Inflammatory macrophage (primary cell): Measurements from ENCODE around the gene CNTD1.
A peak's percentile ranks its signal among the peaks of the same experiment; 100 is the strongest.
"Not testable (repeated sequence)": the region's sequence is repeated elsewhere in the genome, so short reads cannot be mapped to it uniquely, and the experiment has no call there.

Source experiments
- DNase-seq, 2 donors: peaks; one replicate each; pipeline ENCODE4 v3.0.0-alpha.2; 2020 to 2022
- total RNA-seq, 18 experiments: gene quantifications; one replicate each; lab custom pipeline; 2026; ENCODE audit warnings: mixed read lengths in 6 of 18, inconsistent platforms in 2 of 18; lab: John Stamatoyannopoulos, UW

Gene CNTD1, protein sequence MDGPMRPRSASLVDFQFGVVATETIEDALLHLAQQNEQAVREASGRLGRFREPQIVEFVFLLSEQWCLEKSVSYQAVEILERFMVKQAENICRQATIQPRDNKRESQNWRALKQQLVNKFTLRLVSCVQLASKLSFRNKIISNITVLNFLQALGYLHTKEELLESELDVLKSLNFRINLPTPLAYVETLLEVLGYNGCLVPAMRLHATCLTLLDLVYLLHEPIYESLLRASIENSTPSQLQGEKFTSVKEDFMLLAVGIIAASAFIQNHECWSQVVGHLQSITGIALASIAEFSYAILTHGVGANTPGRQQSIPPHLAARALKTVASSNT
- 0 to 0.18 (median 0) reads per million in 18 experiments for total RNA-seq

DNA sequence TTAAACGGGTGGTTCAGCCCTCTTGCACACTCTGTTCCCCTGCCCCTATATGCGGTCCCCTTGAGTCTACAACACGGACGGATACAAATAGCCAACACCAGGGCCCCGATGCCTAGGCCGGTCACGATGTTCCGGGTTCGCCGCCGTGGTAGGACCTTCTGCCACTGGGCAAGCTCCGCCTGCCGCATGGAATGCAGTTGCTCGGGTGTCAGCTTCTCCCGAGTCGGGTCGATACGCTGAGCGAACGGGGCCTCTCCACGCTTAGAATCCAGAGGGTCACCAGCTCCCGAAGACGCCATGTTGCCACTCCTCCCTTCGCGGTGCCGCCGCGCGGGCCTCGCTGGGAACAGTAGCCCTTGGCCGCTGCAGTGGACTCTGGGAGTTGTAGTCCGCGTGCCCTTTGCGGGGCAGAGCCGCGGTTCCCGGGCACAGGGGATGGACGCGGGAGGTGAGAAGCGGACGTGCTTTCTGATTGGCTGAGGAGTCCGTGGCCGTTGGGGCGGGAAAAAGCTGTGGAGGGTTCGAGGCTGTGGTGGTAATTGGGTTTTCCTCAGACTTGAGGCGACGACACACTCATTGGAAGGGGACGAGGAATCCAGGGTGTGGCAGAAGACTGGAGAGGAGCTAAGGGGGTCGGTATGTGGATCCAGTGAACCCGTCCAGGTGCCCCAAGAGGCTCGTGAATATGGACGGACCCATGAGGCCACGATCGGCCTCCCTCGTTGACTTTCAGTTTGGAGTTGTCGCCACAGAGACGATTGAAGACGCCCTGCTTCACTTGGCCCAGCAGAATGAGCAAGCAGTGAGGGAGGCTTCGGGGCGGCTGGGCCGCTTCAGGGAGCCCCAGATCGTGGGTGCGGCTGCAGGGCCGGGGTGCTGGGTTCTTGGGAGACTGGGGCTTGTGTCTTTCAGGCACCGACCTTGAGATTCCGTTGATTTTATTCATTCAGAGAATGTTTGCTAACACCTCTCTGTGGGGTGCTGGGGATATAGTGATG, at the start of gene CNTD1, which contains the start of gene COA3:
CNTD1 (plus strand) TSS at position 479 of the 998 bp plus-strand sequence; CDS start at position 686, 207 bp downstream.
COA3 (minus strand) TSS at position 322 of the 998 bp plus-strand sequence; CDS start at position 299, 23 bp downstream.
- peak; percentile 72 to 81 for DNase-seq

DNA sequence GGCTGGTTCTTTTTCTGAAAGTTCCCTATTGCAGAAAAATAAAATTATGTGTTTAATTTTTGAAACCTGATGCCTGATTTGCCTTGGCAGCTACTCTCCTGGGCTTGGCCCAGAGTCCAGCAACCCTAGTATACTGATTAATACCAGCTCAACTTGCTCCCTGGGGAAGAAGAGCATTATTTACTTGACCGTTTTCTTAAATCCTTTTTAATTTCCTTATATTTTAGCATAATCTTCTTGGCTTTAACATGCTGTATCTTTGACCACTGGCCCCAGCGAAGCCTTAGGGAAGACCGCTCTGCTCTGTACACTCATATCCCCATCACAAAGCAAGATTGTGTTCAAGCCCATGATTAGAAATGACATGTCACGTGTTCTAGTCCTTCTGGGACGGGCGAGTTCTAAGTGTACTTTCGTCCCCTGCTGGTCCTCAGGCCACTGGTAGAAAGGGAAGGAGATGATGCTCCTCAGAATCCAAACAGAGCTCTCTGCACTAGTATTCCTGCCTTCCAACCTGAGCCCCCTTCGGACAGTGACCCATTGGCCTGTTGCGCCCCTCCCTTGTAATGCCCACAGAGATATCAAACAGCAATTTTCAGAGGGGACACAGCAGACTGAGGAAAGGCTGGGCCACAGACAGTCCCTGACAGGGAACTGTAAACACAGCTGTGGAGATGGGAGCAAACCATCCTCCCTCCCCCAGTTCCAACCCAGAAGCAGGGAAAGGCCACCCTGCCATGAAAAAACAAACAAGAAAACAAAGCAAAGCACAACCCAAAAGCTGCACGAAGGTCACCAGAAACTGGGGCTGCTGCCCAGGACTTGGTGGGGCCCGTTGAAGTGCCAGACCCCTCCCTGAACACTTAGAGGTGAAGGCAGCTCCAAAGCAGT, 49.5 kb upstream of the CNTD1 start:
- no peak for DNase-seq

DNA sequence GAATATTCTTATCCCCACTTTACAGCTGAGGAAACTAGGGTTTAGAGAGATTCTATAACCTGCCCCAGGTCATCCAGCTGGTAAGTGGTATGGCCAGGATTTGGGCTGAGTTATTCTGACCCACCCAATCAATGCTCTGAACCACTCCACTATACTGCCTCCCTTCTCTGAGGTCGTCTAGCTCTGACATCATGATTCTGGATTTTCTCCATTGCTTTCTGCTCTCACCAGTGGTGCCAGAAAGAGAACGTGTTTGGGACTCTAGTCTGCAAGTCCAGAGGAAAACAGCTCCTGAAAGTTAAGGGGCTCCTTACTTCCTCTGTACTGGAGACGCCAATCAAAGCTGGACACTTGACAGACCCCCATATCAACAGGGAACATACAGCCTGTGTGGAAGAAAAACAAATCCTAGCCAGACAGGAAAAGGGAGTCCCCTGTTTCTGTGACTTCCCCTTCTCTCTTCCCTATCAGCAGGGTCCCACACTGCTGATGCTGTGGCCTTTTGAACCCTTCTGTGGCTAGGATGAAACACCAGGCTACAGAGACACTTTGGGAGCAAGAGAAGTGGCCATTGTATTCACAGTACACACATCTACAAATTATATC, 47.8 kb upstream of the CNTD1 start:
- DNase-seq = peak; percentile 55 to 57

DNA sequence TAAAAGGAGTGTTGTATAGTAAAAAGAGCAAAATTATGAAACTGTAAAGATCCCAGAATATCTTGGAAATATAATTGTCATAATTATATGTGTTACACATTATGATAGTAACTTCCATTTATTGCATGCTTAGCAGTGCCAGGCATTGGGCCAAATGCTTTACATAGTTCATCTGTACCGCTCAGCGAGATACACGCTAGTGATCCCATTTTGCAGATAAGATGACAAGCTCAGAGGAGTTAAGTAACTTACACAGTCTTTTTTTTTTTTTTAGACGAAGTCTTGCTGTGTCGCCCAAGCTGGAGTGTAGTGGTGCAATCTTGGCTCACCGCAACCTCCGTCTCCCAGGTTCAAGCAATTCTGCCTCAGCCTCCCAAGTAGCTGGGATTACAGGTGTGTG, 47.0 kb upstream of the CNTD1 start:
- DNase-seq = no peak

DNA sequence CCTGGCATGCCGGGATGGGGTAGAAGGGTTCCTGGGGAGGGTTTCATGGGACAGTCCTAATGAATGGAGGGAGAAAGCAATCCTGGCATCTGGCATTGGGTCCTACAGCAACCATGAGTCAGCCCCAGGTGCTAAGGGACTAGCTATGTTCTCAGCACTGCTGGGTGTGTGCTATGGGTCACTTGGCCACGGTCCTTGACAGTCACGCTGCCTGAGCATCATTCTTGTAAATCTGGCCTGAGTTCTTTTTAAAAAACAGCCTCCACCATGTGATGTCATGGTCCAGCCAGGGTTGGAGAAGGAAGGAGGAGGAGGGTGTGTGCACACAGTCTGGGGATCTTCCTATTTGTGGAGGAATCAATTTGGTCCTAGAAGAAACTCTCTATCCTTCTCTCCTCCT, 43.9 kb upstream of the CNTD1 start:
- DNase-seq = peak; percentile 29 to 36

DNA sequence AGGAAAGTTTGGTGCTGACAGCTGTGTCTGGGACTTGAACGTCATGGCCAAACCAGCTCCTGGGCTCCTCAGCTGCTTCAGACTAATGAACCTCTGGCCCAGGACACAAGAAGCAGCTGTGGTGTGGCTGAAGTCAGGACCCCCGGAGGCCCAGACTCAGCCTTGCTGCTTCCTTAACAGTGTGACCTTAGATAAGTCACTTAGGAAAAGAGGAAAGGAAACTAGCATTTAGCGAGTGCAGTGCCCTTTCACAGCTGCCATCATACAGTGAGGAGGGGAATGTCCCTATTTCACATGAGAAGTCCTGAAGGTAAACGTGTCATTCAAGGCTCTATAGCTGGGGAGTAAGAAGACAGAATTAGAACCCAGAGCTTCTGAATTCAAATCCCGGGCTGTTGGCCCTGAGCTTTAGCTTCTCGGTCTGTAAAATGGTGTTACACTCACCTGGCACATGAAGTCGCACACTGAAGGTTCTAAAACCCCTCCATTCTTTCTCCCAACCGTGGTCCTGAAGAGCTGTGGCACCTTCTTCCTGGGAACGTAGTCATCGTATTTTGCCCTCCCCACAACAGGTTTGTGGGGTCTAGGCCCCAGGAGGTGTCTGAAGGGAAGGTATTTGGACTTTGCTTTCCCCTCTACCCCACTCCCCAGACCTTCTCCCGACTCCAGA, 38.5 kb upstream of the CNTD1 start:
- peak; percentile 57 to 60 for DNase-seq

DNA sequence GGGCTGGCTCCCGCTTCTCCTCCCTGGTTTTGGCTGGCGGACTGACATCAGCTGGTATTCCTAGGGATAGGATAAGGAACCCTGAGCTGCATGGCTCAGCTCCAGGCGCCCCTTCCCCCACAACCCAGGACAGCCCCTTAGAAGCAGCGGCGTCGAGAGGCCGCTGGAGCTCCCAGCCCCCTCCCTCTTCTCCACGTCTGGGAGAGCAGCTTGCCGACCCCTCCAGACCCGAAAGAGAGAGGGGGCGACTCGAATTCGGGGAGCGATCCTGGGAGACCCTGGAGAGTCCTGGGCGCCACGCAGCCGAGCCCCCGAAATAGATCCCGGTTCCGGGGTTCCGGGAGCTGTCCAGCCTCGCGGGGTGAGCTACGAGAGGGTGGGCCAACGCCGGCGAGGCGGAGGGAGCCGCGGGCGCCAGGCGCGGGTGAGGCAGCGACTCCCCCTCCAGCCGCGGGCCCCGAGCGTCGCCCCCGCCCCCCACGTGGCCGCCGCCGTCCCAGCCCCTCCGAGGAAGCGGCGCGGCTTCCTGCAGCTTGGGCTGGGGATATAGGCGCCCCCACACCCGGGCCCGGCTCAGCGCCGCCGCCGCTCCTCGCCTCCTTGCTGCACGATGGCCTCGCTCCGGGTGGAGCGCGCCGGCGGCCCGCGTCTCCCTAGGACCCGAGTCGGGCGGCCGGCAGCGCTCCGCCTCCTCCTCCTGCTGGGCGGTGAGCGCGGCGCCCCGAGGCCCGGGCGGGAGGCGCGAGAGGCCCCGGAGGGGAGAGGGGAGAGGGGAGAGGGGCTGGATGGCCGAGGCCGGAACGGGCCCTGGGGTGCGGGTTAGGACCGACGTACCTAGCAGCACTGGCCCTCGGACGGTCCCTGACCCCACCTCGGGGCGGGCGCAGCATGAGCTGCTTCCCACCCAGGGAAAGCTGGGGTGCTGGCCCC, 37.7 kb upstream of the CNTD1 start, which contains the start of gene RAMP2:
RAMP2 (plus strand) TSS at position 576 of the 930 bp plus-strand sequence; CDS start at position 611, 35 bp downstream.
- DNase-seq = peak in 1 of 2 donors; percentile 31

DNA sequence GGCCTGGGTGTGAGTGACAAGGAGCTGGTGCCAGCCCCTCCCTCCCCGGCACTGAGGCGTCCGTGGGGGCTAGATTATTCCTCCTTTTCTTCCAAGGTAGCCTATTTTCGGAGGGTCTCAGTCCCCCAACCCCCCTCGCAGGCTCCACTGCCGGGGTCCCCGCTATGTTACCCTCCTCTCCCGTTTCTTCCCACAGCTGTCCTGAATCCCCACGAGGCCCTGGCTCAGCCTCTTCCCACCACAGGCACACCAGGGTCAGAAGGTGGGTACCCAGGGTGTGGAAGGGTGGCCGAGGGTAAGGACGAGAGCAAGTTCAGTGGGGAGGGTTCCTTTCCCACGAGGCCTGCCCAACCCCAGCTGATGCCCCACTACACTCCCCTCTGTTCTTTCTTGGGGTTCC, 37.0 kb upstream of the CNTD1 start:
- DNase-seq = no peak

DNA sequence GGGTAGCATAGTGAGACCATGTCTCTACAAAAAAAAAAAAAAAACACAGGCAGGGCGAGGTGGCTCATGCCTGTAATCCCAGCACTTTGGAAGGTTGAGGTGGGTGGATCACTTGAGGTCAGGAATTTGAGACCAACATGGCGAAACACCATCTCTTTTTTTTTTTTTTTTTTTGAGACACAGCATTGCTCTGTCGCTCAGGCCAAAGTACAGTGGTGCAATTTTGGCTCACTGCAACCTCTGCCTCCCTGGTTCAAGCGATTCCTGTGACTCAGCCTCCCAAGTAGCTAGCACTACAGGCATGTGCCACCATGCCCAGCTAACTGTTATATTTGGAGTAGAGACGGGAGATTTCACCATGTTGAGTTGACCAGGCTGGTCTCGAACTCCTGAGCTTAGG, 32.5 kb upstream of the CNTD1 start:
- DNase-seq = no peak

DNA sequence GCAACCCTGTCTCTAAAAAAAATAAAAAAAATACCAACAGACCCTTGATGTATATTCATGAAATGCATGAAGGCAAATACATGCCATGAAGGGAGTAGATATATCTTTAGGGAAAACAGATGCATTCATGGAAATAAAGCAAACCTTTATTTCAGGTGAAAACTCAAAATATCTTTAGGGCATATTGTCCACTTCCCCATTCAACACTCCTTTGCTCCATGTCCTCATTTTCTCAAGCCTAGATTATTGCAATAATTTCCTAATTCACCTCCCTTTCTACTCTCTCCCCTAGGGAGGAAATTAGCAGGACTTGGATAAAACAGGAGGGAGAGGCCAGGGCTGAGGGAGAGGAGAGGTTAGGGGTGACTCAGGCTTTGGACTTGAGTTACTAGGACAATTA, 31.1 kb upstream of the CNTD1 start:
- DNase-seq = no peak

DNA sequence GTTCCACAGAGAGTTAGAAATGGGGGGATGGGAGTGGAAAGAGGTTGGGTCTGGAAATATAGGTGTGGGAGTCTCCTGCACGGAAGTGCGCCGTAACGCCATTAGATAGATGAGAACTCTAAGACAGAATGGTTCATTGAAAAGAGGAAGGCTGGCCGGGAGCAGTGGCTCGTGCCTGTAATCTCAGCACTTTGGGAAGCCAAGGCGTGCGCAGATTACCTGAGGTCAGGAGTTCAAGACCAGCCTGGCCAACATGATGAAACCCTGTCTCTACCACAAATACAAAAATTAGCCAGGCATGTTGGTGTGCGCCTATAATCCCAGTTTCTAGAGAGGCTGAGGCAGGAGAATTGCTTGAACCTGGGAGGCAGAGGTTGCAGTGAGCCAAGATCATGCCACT, 30.7 kb upstream of the CNTD1 start:
- not testable (repeated sequence) for DNase-seq

DNA sequence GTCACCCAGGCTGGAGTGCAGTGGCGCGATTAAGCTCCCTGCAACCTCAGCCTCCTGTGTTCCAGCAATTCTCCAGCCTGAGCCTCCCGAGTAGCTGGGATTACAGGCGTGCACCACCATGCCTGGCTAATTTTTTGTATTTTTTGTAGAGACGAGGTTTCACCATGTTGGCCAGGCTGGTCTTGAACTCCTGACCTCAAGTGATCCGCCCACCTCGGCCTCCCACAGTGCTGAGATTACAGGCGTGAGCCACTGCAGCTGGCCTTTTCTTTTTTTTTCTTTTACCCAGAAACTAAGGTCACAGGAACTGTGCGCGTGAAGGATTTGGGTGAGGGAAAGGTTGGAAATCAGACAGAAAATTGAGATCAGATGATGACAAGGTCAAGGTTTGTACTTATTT, 28.7 kb upstream of the CNTD1 start:
- not testable (repeated sequence) for DNase-seq

DNA sequence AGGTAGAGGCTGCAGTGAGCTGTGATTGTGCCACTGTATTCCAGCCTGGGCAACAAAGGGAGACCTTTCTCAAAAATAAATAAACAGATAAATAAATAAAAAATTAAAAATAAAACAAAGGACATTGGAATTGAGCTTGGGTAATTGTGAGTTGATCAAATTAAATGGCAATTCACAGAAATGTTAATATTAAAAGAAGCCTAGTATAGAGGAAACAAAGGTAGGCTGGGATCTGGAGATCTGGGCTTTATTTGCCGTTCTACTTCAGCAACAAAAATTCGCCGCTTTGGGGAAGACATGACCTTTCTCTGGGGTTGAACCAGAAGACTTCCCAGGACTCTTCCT, 25.7 kb upstream of the CNTD1 start:
- DNase-seq = no peak

DNA sequence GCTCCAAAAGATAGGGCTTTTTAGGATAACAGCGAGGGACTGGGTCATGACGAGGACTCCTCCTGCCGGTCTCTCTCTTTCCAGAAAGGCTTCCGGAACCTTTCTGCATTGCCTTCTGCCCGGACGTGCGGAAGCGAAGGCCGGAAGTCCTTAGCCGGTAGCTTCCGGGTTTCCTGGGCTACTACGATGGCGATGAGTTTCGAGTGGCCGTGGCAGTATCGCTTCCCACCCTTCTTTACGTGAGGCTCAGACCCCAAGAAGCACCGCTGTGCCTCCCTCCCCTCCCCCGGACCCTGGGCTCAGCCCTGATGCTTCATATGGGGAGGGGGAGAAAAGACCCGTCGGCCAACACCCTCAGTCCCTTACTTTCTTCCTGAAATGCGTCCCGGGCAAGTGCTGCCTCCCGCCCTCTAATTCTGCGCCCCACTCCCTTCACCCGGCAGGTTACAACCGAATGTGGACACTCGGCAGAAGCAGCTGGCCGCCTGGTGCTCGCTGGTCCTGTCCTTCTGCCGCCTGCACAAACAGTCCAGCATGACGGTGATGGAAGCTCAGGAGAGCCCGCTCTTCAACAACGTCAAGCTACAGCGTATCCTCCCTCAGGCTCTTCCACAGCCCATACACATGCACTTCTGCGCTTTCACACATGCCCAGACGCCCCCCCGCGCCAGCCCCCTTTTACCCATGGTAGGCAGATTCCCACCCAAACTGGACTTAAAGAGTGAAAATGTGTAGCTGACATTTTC, 25.2 kb upstream of the CNTD1 start, which contains the start of gene VPS25:
VPS25 (plus strand) TSS at position 160 of the 746 bp plus-strand sequence; CDS start at position 187, 27 bp downstream.
- peak; percentile 81 to 86 for DNase-seq

DNA sequence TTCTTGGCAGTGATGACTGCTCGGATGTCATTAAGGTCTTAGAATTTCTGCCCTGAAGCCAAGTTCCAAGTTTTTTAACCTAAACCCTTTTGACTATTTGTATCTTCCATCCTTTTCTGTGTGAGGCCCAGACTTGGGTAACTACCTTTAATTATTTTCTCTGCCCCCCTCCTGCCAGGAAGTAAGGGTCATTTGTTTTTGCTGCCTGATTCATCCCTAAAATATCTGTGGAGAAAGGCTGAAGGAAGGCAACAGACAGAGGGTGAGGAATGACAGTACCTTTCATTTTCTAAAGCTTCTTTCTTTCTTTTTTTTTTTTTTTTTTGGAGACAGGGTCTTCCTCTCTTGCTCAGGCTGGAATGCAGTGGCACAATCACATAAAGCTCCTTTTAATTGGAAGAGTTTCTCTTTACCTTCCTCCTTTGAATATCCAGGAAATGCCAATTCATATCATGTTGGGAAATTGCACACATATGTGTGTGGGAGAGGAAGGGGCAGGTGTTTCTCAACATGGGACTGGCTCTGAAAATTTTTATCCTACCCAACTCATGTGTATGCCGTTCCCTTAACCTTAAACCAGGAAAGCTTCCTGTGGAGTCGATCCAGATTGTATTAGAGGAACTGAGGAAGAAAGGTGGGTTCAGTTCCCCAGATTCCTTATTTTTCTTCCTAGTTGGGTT, 24.5 kb upstream of the CNTD1 start:
- no peak for DNase-seq

DNA sequence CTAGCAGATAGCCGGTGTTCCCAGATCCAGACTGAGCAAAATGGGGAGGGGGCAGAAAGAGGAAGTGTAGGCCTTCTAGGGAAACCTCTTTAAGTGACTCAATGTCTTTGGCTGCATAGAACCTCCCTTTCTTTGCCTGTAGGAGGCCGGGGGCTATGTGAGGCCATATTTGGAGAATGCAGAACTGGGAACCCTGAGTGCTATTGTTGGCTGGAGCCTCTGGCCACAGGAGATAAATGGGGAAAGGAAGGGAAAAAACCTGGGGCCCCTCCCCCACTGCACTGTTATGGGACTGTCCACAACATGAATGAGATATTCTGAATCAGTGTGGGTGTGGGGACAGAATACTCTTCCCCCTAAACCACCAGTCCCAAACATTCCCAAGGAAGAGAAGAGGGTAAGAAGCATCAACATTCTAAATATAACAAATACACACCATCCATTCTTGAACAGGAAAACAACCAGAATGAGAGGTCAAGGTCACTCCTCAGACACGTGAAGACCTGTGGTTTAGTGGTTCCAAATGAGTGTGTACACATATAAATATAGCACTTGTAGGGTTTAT, 23.0 kb upstream of the CNTD1 start:
- DNase-seq = peak; percentile 62 to 76

DNA sequence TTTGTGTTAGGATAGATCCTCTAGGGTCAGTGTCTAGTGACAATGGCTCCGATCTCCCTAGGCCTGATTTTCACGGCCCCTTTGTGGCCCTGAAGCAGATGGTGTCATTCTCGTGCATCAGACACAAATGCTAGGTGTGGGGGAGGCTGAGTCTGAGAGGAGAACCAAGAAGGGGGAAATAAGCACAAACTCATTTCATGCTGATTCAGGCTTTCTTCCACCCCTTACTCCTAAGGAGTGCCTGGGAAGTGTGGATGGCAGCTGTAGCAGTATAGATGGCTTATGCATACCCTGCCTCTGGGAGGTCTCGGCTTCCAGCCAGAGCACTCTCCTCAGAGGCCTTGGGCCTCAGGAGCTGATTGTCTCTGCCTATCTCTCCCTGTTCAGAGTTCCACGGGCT, 20.1 kb upstream of the CNTD1 start:
- DNase-seq = no peak

DNA sequence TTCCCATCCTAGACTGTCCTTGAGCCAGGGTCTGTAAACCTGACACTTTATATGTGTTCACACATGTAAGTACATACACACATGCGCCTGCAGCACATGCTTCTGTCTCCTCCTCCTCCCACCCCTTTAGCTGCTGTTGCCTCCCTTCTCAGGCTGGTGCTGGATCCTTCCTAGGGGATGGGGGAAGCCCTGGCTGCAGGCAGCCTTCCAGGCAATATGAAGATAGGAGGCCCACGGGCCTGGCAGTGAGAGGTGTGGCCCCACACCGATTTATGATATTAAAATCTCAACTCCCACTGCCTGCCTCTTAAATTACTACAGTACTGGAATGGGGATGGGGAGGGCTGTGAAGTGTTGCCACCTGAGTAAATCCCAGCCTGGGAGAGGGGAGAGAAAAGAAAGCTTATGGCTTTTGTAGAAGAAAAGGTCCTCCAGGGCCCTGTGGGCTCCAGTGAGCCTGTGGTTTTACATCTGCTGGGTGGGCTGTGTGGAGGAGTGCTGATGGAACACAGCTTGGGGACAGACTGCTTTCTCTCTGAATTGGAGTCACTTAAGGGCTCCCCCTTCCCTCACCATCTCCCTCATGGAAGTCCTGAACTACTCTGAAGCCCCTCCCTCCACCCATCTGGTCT, 19.2 kb upstream of the CNTD1 start:
- no peak for DNase-seq
